NCI-H526 (cell line): Measurements from ENCODE around the gene SLC30A7.
"Not testable (repeated sequence)": the region's sequence is repeated elsewhere in the genome, so short reads cannot be mapped to it uniquely, and the experiment has no call there.

Experiments used
- DNase-seq, 2 experiments: peaks; one replicate each; lab custom pipeline; 2025; lab: John Stamatoyannopoulos, UW

The SLC30A7 gene

GRCh38 chr1:100936194-100936967 is 40.5 kb downstream of the SLC30A7 start:
- DNase-seq: no peak

GRCh38 chr1:100941098-100941527 is 45.2 kb downstream of the SLC30A7 start:
- DNase-seq: no peak

- no peak for DNase-seq
These were observed 45.8 kb downstream of the SLC30A7 start for GRCh38 chr1:100941580-100942216.

GRCh38 chr1:100942304-100943046 is 46.6 kb downstream of the SLC30A7 start:
- DNase-seq: no peak

GRCh38 chr1:100943533-100943932 is 47.6 kb downstream of the SLC30A7 start:
- DNase-seq: no peak

GRCh38 chr1:100946064-100946463 is 50.2 kb downstream of the SLC30A7 start:
- DNase-seq: not testable (repeated sequence)

- not testable (repeated sequence) for DNase-seq
These were observed 51.9 kb downstream of the SLC30A7 start for GRCh38 chr1:100947816-100948215.

- not testable (repeated sequence) for DNase-seq
These were observed 53.0 kb downstream of the SLC30A7 start for GRCh38 chr1:100948721-100949405.

- peak; percentile 84 to 91 for DNase-seq
These were observed 53.7 kb downstream of the SLC30A7 start for GRCh38 chr1:100949515-100950158.

GRCh38 chr1:100950337-100950736 is 54.4 kb downstream of the SLC30A7 start:
- DNase-seq: no peak

- DNase-seq: peak; percentile 43 to 50
These were observed 54.9 kb downstream of the SLC30A7 start for GRCh38 chr1:100950781-100951180.

- no peak for DNase-seq
These were observed 56.3 kb downstream of the SLC30A7 start for GRCh38 chr1:100952104-100952745.

- not testable (repeated sequence) for DNase-seq
These were observed 57.1 kb downstream of the SLC30A7 start for GRCh38 chr1:100952970-100953369.

GRCh38 chr1:100953960-100954730 is 58.3 kb downstream of the SLC30A7 start:
- DNase-seq: no peak

GRCh38 chr1:100955322-100955721 is 59.4 kb downstream of the SLC30A7 start:
- DNase-seq: no peak

- DNase-seq: no peak
These were observed 63.7 kb downstream of the SLC30A7 start for GRCh38 chr1:100959502-100960060.

- DNase-seq: no peak
These were observed 64.2 kb downstream of the SLC30A7 start for GRCh38 chr1:100960098-100960497.

GRCh38 chr1:100968621-100969020 is 72.7 kb downstream of the SLC30A7 start:
- DNase-seq: no peak

GRCh38 chr1:100969327-100969726 is 73.4 kb downstream of the SLC30A7 start:
- no peak for DNase-seq

- no peak for DNase-seq
These were observed 75.1 kb downstream of the SLC30A7 start for GRCh38 chr1:100971021-100971420.
